HT1080 (cell line): ENCODE data around the gene AAK1. TPM values are rescaled to one million over a fixed set of nuclear protein-coding genes. Genes with fewer than 3 reads are reported as not detected.
"Not testable (repeated sequence)": the region's sequence is repeated elsewhere in the genome, so short reads cannot be mapped to it uniquely, and the experiment has no call there.

Experiments used
- DNase-seq: peaks from one replicate; pipeline ENCODE4 v3.0.0-alpha.2; 2015; ENCODE audit warnings: low read depth
- total RNA-seq: library from RNA; depleted of rRNA; stranded (reverse); fragments of >200 nt; shearing (Covaris generic); gene quantifications from 2 replicates; pipeline ENCODE4 v1.2.3, GENCODE V29; 2014

The AAK1 gene
- total RNA-seq, 1 experiment from 2014 or later = 37.4 TPM

GRCh38 chr2:69625078-69625795 is 18.3 kb downstream of the AAK1 start:
- no peak for DNase-seq

GRCh38 chr2:69624611-69625010 is 18.9 kb downstream of the AAK1 start:
- DNase-seq = no peak

DNA sequence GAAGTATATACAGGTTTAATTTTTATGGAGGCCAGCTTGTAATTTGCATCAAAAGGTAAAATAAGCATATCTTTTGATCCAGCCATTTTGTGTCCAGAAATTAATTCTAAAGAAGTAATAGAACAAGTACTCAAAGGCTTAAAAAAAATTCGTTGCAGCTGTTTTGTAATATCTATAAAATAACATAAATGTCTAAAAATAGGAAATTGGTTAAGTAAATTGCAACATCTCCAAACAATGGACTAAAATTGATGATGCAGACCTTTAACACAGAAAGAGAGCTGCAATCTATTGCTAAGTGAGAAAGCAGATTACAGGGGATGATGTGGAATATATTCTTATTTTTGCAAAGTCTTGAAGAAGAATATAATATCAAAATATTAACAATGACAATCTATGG is 19.4 kb downstream of the AAK1 start:
- no peak for DNase-seq

DNA sequence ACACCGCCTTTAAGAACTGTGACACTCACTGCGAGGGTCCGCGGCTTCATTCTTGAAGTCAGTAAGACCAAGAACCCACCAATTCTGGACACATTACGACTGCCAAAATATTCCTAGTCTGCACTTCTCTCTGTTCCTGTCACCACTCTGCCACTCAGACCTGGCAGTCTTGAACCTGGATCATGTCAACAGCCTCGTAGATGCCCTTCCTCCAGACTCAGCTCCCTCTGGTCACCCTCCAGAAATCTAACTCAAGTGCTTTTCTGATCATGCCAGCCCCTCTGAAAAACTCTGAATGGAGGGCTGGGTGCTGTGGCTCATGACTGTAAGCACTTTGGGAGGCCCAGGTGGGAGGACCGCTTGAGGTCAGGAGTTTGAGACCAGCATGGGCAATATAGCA is 20.3 kb downstream of the AAK1 start:
- no peak for DNase-seq

- not testable (repeated sequence) for DNase-seq
Measured at GRCh38 chr2:69622805-69623204, 20.7 kb downstream of the AAK1 start.

- not testable (repeated sequence) for DNase-seq
Measured at GRCh38 chr2:69622017-69622540, 21.5 kb downstream of the AAK1 start.

- DNase-seq = no peak
Measured at GRCh38 chr2:69621440-69621839, 22.1 kb downstream of the AAK1 start.

GRCh38 chr2:69620870-69621269 is 22.7 kb downstream of the AAK1 start:
- DNase-seq = no peak

- no peak for DNase-seq
Measured at GRCh38 chr2:69619725-69620124, 23.8 kb downstream of the AAK1 start.

GRCh38 chr2:69618362-69618761 is 25.2 kb downstream of the AAK1 start:
- DNase-seq = no peak

DNA sequence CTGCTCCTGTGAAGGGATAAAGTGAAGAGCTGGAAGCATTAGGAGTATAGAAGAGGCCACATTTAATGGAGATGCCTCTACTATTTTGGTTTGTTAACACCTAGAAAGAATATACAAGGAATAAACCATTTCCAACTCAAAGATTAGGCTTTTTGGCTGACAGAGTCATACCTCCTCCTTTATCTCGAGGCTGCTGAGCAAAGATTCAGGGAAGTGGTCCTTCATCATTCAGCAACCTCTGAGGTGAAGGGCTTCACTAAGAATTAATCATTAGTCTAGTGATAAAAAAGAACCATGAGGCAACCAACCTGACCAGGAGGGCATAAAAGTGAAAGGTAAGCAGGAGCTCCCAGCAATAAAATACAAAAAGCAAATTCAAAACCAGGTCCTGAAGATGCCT is 25.8 kb downstream of the AAK1 start:
- no peak for DNase-seq

GRCh38 chr2:69616755-69617154 is 26.8 kb downstream of the AAK1 start:
- peak; percentile 40 for DNase-seq

- no peak for DNase-seq
Measured at GRCh38 chr2:69615969-69616368, 27.6 kb downstream of the AAK1 start.

- DNase-seq = no peak
Measured at GRCh38 chr2:69615078-69615625, 28.4 kb downstream of the AAK1 start.

- no peak for DNase-seq
Measured at GRCh38 chr2:69612707-69613106, 30.8 kb downstream of the AAK1 start.

DNA sequence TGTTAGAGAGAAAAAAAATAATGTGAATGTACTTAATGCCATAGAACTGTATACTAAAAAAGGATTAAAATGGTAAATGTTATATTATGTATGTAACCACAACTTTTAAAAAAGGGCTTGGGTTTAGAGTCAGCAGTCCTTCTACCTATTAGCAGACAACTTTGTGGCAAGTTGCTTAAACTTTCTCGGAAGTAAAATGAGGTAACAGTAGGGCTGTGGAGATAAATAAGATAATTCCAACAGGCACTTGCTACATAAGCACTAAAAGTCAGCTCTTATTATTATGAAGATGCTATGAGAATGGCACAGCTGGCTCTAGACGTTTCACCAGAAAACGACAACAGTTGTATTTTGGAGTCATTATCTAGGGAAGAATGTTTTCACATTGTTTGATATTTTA is 31.3 kb downstream of the AAK1 start:
- no peak for DNase-seq

GRCh38 chr2:69608109-69608508 is 35.4 kb downstream of the AAK1 start:
- DNase-seq = no peak

DNA sequence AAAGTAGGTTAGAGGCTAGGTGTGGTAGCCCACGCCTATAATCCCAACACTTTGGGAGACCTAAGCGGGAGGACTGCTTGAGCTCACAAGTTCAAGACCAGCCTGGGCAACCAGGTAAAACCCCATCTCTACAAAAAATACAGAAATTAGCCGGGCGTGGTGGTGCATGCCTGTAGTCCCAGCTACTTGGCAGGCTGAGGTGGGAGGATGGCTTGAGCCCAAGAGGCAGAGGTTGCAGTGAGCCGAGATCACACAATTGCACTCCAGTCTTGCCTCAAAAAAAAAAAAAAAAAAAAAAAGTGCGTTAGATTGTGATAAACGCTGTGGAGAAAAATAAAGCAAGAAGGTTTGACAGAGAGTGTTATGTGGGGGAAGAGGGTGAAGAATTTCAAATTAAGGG is 36.8 kb downstream of the AAK1 start:
- not testable (repeated sequence) for DNase-seq

DNA sequence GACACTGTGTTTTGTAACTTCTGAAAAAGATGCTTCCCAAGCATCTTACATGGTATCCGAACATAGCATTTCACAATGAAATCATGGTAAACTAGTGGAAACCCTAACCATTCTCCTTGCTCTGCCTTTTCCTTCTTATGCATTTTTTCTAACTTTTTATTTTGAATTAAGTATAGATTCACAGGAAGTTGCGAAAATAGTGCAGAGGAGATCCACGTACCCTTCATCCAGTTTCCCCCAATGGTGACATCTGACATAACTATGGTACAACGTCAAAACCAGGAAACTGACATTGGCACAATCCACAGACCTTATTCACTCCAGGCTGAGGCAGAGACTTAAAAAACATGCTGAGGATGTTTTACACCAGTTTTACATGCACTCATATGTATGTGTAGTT is 38.3 kb downstream of the AAK1 start:
- no peak for DNase-seq

DNA sequence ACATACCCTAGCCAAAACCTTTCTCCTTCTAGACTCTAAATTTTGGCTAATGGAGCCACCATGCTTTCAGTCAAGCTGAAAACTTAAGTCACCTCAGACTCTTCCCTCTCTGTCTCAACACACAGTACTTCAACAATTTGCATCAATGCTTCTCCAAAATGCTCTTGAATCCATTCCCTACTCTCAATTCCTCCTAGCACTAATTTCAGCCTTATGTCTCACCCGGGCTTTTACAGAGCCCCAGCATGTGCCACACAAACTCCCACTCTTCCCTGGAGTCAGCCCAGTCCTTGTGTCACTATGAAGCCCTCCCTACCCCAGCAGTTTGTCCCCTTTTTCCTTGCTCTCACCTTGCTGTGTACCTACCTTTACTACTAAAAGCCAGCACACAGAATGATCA is 38.7 kb downstream of the AAK1 start:
- DNase-seq = no peak

DNA sequence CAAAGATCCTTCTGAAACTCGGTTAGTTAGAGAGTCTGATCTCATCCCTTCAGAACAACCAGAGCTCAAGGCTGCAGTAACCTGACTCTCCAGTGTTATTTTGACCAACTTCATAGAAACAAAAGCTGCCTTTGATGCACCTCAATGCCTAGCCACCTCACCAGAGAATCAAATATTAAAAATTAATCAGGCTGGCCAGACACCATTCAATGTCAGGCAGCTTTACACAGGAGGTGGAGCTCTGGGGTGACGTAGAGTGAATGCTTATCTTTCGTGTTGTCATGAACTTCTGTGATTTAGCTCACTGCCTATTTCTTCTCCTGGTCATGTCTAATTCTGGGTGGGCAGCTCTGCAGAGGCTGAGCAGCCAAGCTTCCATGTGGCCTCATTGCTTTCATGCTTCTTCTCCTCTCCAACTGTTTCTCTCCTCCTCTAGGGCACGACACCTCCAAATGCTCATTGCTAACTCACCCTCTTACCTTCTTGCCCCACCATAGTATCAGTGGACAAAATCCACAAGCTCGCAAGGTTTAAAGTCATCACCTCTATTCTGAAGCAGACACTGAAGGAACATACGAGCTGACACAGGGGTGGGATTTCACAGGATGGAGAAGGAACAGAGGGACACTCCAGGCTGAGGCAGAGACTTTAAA is 39.4 kb downstream of the AAK1 start:
- DNase-seq = no peak

GRCh38 chr2:69603146-69603743 is 40.3 kb downstream of the AAK1 start:
- DNase-seq = no peak
